Endodermal cell (in vitro differentiated cells): ENCODE results near the gene GFOD1. TPM values are rescaled to one million over a fixed set of nuclear protein-coding genes. Genes with fewer than 3 reads are reported as not detected.

Source experiments
- DNase-seq: peaks from one replicate; pipeline ENCODE4 v3.0.0-alpha.2; 2017
- H3K27ac ChIP-seq: 2 replicates; pipeline ENCODE4 v1.5.1; 2013; ENCODE audit warnings: mild to moderate bottlenecking, low read depth, low read length, moderate library complexity
- H3K27me3 ChIP-seq: 2 replicates; pipeline ENCODE4 v1.6.1; 2013; ENCODE audit warnings: mild to moderate bottlenecking, low read length, moderate library complexity; ENCODE audit not compliant: insufficient read depth, control insufficient read depth, poor library complexity, severe bottlenecking
- H3K36me3 ChIP-seq: 2 replicates; pipeline ENCODE4 v1.7.0; 2013; ENCODE audit warnings: mild to moderate bottlenecking, low read length, moderate library complexity; ENCODE audit not compliant: control insufficient read depth, insufficient read depth
- H3K4me1 ChIP-seq: one replicate; pipeline ENCODE4 v1.7.0; 2013; ENCODE audit warnings: low read length; ENCODE audit not compliant: control insufficient read depth, insufficient read depth
- H3K4me3 ChIP-seq: 2 replicates; pipeline ENCODE4 v1.5.1; 2013; ENCODE audit warnings: mild to moderate bottlenecking, low read length, moderate library complexity
- H3K9ac ChIP-seq: 2 replicates; pipeline ENCODE4 v1.6.1; 2013; ENCODE audit warnings: mild to moderate bottlenecking, low read length, moderate library complexity; ENCODE audit not compliant: poor library complexity, severe bottlenecking; ENCODE audit errors: extremely low read depth
- H3K9me3 ChIP-seq: 2 replicates; pipeline ENCODE4 v1.6.1; 2013; ENCODE audit warnings: mild to moderate bottlenecking, low read length, moderate library complexity; ENCODE audit not compliant: control insufficient read depth
- H3K27ac Mint-ChIP-seq: 2 replicates; pipeline ENCODE4 v1.8.0; 2020; ENCODE audit warnings: mixed read lengths
- H3K27me3 Mint-ChIP-seq: 2 replicates; pipeline ENCODE4 v1.8.0; 2021; ENCODE audit warnings: mild to moderate bottlenecking, mixed read lengths; ENCODE audit not compliant: insufficient read depth
- H3K36me3 Mint-ChIP-seq: 2 replicates; pipeline ENCODE4 v1.8.0; 2020; ENCODE audit warnings: low read depth, mixed read lengths
- H3K4me1 Mint-ChIP-seq: 2 replicates; pipeline ENCODE4 v1.8.0; 2020; ENCODE audit warnings: mixed read lengths
- H3K4me3 Mint-ChIP-seq: 2 replicates; pipeline ENCODE4 v1.8.0; 2020; ENCODE audit warnings: mild to moderate bottlenecking, moderate library complexity, mixed read lengths
- H3K9me3 Mint-ChIP-seq: 2 replicates; pipeline ENCODE4 v1.8.0; 2020; ENCODE audit warnings: mild to moderate bottlenecking, mixed read lengths
- CTCF ChIP-seq: fragments of 200-600 bp; sonication (generic); conservative IDR thresholded peaks from 2 replicates; pipeline ENCODE4 v1.5.0; 2021; ENCODE audit warnings: antibody characterized with exemption, mild to moderate bottlenecking
- WGBS, 2 experiments: methylation state at CpG; one replicate each; pipeline versions ENCODE4 v1.1.5 to v1.1.7; 2013; ENCODE audit warnings: missing lambda C conversion rate in 2 of 2, mixed read lengths in 1 of 2; ENCODE audit not compliant: insufficient coverage in 1 of 2, insufficient read length in 1 of 2; 5-methylcytosine and 5-hydroxymethylcytosine counted together
- total RNA-seq, 2 donors: library from RNA; stranded (reverse); fragmentation: NEBNext Ultra II Directional in 1 of 2; extraction: Animal tissue kit (Norgen Biotek cat#: 25700) in 1 of 2; gene quantifications; 2 replicates in 1 of 2; 3 replicates in 1 of 2; pipeline ENCODE4 v1.2.1, GENCODE V29; 2021

The GFOD1 gene
- total RNA-seq, 2 donors from 2014 or later, result 0.71 to 1.9 TPM

- H3K4me3 Mint-ChIP-seq, result no peak overlapping the region
- H3K27ac Mint-ChIP-seq, result no peak overlapping the region
- Histone ChIP-seq H3K4me3 (no peak overlapping the region), H3K27me3 (peaks cover 23% of the 10 kb centered on the region), H3K9me3 (no peaks in the 10 kb centered on the region), H3K9ac (no peak overlapping the region), H3K4me1 (no peaks in the 10 kb centered on the region), H3K27ac (no peak overlapping the region), H3K36me3 (no peaks in the 10 kb centered on the region)
- WGBS, 2 experiments, result 97 to 100% methylated on average over 3 of the region's 3 CpGs
- no peak for DNase-seq
- no peak for TF ChIP-seq CTCF
- peaks cover 33% of the 10 kb centered on the region for H3K27me3 Mint-ChIP-seq
- H3K36me3 Mint-ChIP-seq, result no peaks in the 10 kb centered on the region
- no peaks in the 10 kb centered on the region for H3K9me3 Mint-ChIP-seq
- peaks cover 10% of the 10 kb centered on the region for H3K4me1 Mint-ChIP-seq
Measured at GRCh38 chr6:13493147-13493546, 5.7 kb upstream of the GFOD1 start.

GRCh38 chr6:13492357-13492756, 5.0 kb upstream of the GFOD1 start:
- Histone ChIP-seq H3K9me3 (no peaks in the 10 kb centered on the region), H3K9ac (no peak overlapping the region), H3K4me1 (no peaks in the 10 kb centered on the region), H3K36me3 (no peaks in the 10 kb centered on the region), H3K27ac (no peak overlapping the region), H3K27me3 (peaks cover 27% of the 10 kb centered on the region), H3K4me3 (no peak overlapping the region)
- DNase-seq, result no peak
- Mint-ChIP-seq H3K4me3 (no peak overlapping the region), H3K27me3 (peaks cover 38% of the 10 kb centered on the region), H3K9me3 (no peaks in the 10 kb centered on the region), H3K27ac (no peak overlapping the region), H3K36me3 (no peaks in the 10 kb centered on the region), H3K4me1 (peaks cover 10% of the 10 kb centered on the region)
- 92 to 100% methylated on average over 1 to 2 of the region's 2 CpGs for WGBS, 2 experiments
- TF ChIP-seq CTCF, result no peak

- H3K9me3 Mint-ChIP-seq, result no peaks in the 10 kb centered on the region
- H3K27ac Mint-ChIP-seq, result no peak overlapping the region
- 94 to 95% methylated on average over 2 to 3 of the region's 3 CpGs for WGBS, 2 experiments
Measured at GRCh38 chr6:13491538-13491937, 4.1 kb upstream of the GFOD1 start.

More at GRCh38 chr6:13491538-13491937, 4.1 kb upstream of the GFOD1 start:
- Histone ChIP-seq H3K27ac (no peak overlapping the region), H3K4me3 (no peak overlapping the region), H3K27me3 (peaks cover 29% of the 10 kb centered on the region), H3K9me3 (no peaks in the 10 kb centered on the region), H3K36me3 (no peaks in the 10 kb centered on the region), H3K9ac (no peak overlapping the region), H3K4me1 (no peaks in the 10 kb centered on the region)
- no peak overlapping the region for H3K4me3 Mint-ChIP-seq
- H3K36me3 Mint-ChIP-seq, result no peaks in the 10 kb centered on the region
- H3K4me1 Mint-ChIP-seq, result peaks cover 9% of the 10 kb centered on the region
- DNase-seq, result no peak
- H3K27me3 Mint-ChIP-seq, result peaks cover 40% of the 10 kb centered on the region
- TF ChIP-seq CTCF, result no peak
